A673 (cell line): ENCODE measurements around the gene CTDSP1. TPM values are rescaled to one million over a fixed set of nuclear protein-coding genes. Genes with fewer than 3 reads are reported as not detected.

ENCODE experiments used
- BruUV-seq: library from RNA; stranded (reverse); fragments of 400-500 nt; replicated peaks from 2 replicates; lab custom pipeline; 2021; lab: Mats Ljungman, UMichigan
- CTCF ChIA-PET: fragments of 300-600 bp; sonication (Branson Sonifier 250); formaldehyde crosslinking; loops from one replicate; lab custom pipeline; 2022; ENCODE audit warnings: antibody characterized with exemption; lab: Charles Lee
- POLR2A ChIA-PET: fragments of 300-600 bp; sonication (Branson Sonifier 250); formaldehyde crosslinking; loops from one replicate; lab custom pipeline; 2022; ENCODE audit warnings: antibody characterized with exemption; ENCODE audit not compliant: low non-redundant PET; lab: Charles Lee
- DNase-seq: peaks from one replicate; pipeline ENCODE4 v3.0.0-alpha.2; 2015; ENCODE audit warnings: low spot score
- H3K27ac ChIP-seq: fragments of 200-600 bp; sonication (generic); 2 replicates; pipeline ENCODE4 v1.5.1; 2016; ENCODE audit warnings: mixed run types, low read depth, mild to moderate bottlenecking, mixed read lengths, antibody characterized with exemption, low read length; ENCODE audit not compliant: poor library complexity, severe bottlenecking
- H3K27me3 ChIP-seq: fragments of 200-600 bp; sonication (generic); replicated peaks from 2 replicates; pipeline ENCODE4 v1.6.1; 2017; ENCODE audit warnings: mixed run types, low read depth, mild to moderate bottlenecking, mixed read lengths, antibody characterized with exemption, low read length; ENCODE audit not compliant: insufficient read depth, poor library complexity
- H3K36me3 ChIP-seq: fragments of 200-600 bp; sonication (generic); 2 replicates; pipeline ENCODE4 v1.6.1; 2016; ENCODE audit warnings: mixed run types, mild to moderate bottlenecking, mixed read lengths, antibody characterized with exemption, low read length; ENCODE audit not compliant: insufficient read depth, poor library complexity, severe bottlenecking
- H3K4me1 ChIP-seq: fragments of 200-600 bp; sonication (generic); 2 replicates; pipeline ENCODE4 v1.6.1; 2017; ENCODE audit warnings: mixed run types, mild to moderate bottlenecking, mixed read lengths, antibody characterized with exemption, low read length; ENCODE audit not compliant: insufficient read depth, poor library complexity, severe bottlenecking
- H3K4me3 ChIP-seq: fragments of 200-600 bp; sonication (generic); 2 replicates; pipeline ENCODE4 v1.5.1; 2016; ENCODE audit warnings: low read depth, mixed run types, mild to moderate bottlenecking, mixed read lengths, low read length; ENCODE audit not compliant: poor library complexity, severe bottlenecking
- H3K9me3 ChIP-seq: fragments of 200-600 bp; sonication (generic); 2 replicates; pipeline ENCODE4 v1.6.1; 2016; ENCODE audit warnings: mixed run types, low read depth, mild to moderate bottlenecking, mixed read lengths, antibody characterized with exemption, low read length; ENCODE audit not compliant: poor library complexity, severe bottlenecking
- EZH2 ChIP-seq: fragments of 200-600 bp; sonication (generic); IDR thresholded peaks from 2 replicates; pipeline ENCODE4 v1.6.1; 2017; ENCODE audit warnings: borderline replicate concordance, low read depth, mild to moderate bottlenecking, mixed read lengths, antibody characterized with exemption, low read length; ENCODE audit not compliant: poor library complexity, severe bottlenecking
- intact Hi-C: fragments of 100-400 bp; cut with micrococcal nuclease; formaldehyde crosslinking; loops from one replicate; pipeline ENCODE4 v1.10.0; 2022; ENCODE audit not compliant: unreplicated experiment
- total RNA-seq: library from RNA; stranded (reverse); gene quantifications from 2 replicates; pipeline ENCODE4 v1.2.3, GENCODE V29; 2021
- TF ChIP-seq, protein P1 (sequence below): fragments of 300-800, 200-600 bp; sonication (generic); conservative IDR thresholded peaks from 2 replicates; pipeline ENCODE4 v1.5.1; 2017; ENCODE audit warnings: low read depth, mild to moderate bottlenecking, antibody characterized with exemption, low read length, moderate library complexity, mixed read lengths

CTDSP1 gene
- total RNA-seq, 1 experiment from 2014 or later: 72.3 TPM

DNA sequence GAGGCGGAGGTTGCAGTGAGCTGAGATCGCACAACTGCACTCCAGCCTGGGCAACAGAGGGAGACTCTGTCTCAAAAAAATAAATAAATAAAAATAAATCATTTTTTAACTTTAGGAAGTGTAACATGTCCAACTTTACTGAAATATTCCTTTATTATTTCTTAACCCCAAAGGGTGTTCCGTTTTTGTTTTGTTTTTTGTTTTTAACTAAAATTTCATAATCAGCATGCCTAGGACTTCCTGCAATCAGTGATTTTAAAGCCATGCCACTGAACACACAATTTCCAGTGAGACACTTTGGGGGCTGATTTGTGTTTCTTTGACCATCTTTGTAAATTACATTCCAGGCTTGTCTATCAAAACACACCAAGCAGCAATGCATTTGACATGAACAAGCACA lies 35.9 kb upstream of the CTDSP1 start:
- ChIA-PET POLR2A (no interaction called here), CTCF (no interaction called here)
- H3K4me1 ChIP-seq: no peaks in the 10 kb centered on the region
- no peak for DNase-seq
- H3K27me3 ChIP-seq: no peaks in the 10 kb centered on the region
- intact Hi-C loops: no loop called here
- H3K27ac ChIP-seq: no peak overlapping the region
- no peaks in the 10 kb centered on the region for H3K9me3 ChIP-seq
- BruUV-seq: no TSS peak
- H3K36me3 ChIP-seq: no peaks in the 10 kb centered on the region
- H3K4me3 ChIP-seq: no peak overlapping the region
- no peak for TF ChIP-seq EZH2
- TF ChIP-seq, protein P1, sequence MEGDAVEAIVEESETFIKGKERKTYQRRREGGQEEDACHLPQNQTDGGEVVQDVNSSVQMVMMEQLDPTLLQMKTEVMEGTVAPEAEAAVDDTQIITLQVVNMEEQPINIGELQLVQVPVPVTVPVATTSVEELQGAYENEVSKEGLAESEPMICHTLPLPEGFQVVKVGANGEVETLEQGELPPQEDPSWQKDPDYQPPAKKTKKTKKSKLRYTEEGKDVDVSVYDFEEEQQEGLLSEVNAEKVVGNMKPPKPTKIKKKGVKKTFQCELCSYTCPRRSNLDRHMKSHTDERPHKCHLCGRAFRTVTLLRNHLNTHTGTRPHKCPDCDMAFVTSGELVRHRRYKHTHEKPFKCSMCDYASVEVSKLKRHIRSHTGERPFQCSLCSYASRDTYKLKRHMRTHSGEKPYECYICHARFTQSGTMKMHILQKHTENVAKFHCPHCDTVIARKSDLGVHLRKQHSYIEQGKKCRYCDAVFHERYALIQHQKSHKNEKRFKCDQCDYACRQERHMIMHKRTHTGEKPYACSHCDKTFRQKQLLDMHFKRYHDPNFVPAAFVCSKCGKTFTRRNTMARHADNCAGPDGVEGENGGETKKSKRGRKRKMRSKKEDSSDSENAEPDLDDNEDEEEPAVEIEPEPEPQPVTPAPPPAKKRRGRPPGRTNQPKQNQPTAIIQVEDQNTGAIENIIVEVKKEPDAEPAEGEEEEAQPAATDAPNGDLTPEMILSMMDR: no peak

DNA sequence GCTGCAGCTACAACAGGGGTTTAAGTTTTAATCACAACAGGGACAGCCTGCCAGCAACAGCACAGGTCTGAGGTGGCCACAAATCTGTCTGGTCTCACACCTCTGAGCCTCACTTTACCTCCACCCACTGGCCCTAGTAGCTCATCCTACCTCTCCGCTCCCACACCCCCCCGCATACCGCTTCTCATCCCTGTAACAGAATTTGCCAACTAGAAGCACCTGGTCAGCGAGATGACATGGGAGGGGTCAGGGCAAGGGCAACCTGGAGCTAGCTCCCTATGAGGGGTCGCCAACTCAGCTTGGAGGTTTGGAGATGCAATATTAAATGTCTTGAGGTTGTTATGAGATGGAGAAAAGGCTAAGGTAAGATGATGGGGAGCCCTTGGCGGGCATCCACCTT lies 35.5 kb upstream of the CTDSP1 start:
- Histone ChIP-seq H3K4me3 (no peak overlapping the region), H3K27ac (no peak overlapping the region), H3K4me1 (no peaks in the 10 kb centered on the region), H3K27me3 (no peaks in the 10 kb centered on the region), H3K9me3 (no peaks in the 10 kb centered on the region), H3K36me3 (no peaks in the 10 kb centered on the region)
- DNase-seq: no peak
- TF ChIP-seq, protein P1: no peak
- no peak for TF ChIP-seq EZH2
- intact Hi-C loops: no loop called here
- POLR2A ChIA-PET: no interaction called here
- CTCF ChIA-PET: no interaction called here
- no TSS peak for BruUV-seq

DNA sequence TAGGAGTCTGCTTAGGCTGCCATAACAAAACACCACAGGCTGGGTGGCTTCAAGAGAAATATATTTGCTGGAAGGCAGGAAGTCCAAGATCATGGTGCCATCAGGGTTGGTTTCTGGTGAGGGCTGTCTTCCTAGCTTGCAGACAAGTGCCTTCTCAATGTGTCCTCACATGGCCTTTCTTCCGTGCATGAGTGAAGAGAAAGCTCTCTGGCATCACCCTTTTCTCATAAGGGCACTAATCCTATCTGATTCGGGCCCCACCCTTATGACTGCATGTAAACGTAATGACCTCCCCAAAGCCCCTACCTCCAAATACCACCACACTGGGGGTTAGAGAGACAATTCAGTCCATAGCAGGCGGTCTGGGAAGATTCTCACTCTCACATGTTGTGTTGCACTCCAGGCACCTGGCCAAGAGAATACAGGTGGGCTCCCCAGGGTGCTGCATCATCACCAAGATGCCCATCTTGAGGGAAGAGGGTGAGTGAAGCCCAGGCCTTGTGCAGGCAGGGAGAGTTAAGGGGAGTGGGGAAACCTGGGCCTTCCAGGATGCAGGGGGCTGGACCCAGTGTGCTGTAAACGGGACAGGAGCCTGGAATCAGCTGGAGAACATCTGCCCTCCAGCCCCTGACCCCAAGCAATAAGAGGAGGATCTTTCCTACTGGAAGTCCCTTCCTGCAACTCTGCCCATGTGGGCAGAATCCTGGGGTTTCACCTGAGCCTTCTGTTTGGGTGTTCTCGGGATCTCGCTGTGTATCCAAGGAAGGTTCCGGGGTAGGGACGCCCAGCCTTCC lies 32.9 kb upstream of the CTDSP1 start:
- CTCF ChIA-PET: interaction anchor here (0.6 kb wide), 1 partner anchor 68 kb away, joined by 4 read pairs; no protein-coding TSS in a partner anchor
- BruUV-seq: no TSS peak
- TF ChIP-seq EZH2: no peak
- TF ChIP-seq, protein P1: no peak
- intact Hi-C loops: no loop called here
- Histone ChIP-seq H3K27ac (no peak overlapping the region), H3K9me3 (no peaks in the 10 kb centered on the region), H3K4me3 (no peak overlapping the region), H3K4me1 (no peaks in the 10 kb centered on the region), H3K36me3 (no peaks in the 10 kb centered on the region), H3K27me3 (no peaks in the 10 kb centered on the region)
- POLR2A ChIA-PET: no interaction called here
- DNase-seq: no peak
